Endothelial cell of umbilical vein (primary cell): ENCODE data around the gene FBLN2.

ENCODE experiments used
- JUN ChIP-seq: IDR thresholded peaks from 2 replicates; pipeline ENCODE4 v1.6.1; 2011; ENCODE audit warnings: borderline replicate concordance, low read depth; ENCODE audit not compliant: insufficient read length, insufficient read depth
- POLR2AphosphoS5 ChIP-seq: IDR thresholded peaks from 2 replicates; pipeline ENCODE4 v1.6.1; 2012; ENCODE audit warnings: low read depth, mild to moderate bottlenecking, control low read depth, low read length, moderate library complexity; ENCODE audit not compliant: insufficient read depth
- TF ChIP-seq, protein P1 (sequence below), 2 donors: IDR thresholded peaks; 1 replicate in 1 of 2; 2 replicates in 1 of 2; pipeline ENCODE4 v1.5.1; 2011; ENCODE audit warnings: low read length in 2 of 2, mild to moderate bottlenecking in 2 of 2, moderate library complexity in 2 of 2, control low read depth in 1 of 2, inconsistent platforms in 1 of 2, low read depth in 1 of 2; ENCODE audit not compliant: insufficient read depth in 1 of 2; ENCODE audit errors: extremely low read depth in 1 of 2

- TF ChIP-seq JUN: no peak
- TF ChIP-seq, protein P1, sequence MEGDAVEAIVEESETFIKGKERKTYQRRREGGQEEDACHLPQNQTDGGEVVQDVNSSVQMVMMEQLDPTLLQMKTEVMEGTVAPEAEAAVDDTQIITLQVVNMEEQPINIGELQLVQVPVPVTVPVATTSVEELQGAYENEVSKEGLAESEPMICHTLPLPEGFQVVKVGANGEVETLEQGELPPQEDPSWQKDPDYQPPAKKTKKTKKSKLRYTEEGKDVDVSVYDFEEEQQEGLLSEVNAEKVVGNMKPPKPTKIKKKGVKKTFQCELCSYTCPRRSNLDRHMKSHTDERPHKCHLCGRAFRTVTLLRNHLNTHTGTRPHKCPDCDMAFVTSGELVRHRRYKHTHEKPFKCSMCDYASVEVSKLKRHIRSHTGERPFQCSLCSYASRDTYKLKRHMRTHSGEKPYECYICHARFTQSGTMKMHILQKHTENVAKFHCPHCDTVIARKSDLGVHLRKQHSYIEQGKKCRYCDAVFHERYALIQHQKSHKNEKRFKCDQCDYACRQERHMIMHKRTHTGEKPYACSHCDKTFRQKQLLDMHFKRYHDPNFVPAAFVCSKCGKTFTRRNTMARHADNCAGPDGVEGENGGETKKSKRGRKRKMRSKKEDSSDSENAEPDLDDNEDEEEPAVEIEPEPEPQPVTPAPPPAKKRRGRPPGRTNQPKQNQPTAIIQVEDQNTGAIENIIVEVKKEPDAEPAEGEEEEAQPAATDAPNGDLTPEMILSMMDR (IDR thresholded peaks at IDR 0.05; ENCODE audit: extremely low read depth in 1 of 2, insufficient read depth in 1 of 2, low read depth in 1 of 2, low read length in 2 of 2): no peak
- TF ChIP-seq POLR2AphosphoS5: no peak
Measured at GRCh38 chr3:13524979-13525669, 23.8 kb upstream of the FBLN2 start.
